Astrocyte of the spinal cord (primary cell): ENCODE measurements around the gene AFDN.
A peak's percentile ranks its signal among the peaks of the same experiment; 100 is the strongest.

Experiments
- DNase-seq: peaks from one replicate; pipeline ENCODE4 v3.0.0; 2011; ENCODE audit warnings: low read depth, low spot score
- H3K4me3 ChIP-seq: 2 replicates; pipeline ENCODE4 v1.5.1; 2011; ENCODE audit warnings: low read depth, mild to moderate bottlenecking, low read length, moderate library complexity
- in situ Hi-C: cut with HindIII; loops from 2 replicates; pipeline ENCODE4 v1.10.0; 2017; ENCODE audit warnings: low sequenced_read_pairs
- TF ChIP-seq, protein P1 (sequence below): IDR thresholded peaks from 2 replicates; pipeline ENCODE4 v1.5.1; 2012; ENCODE audit warnings: low read depth, mild to moderate bottlenecking, low read length, inconsistent platforms

Gene AFDN

DNA sequence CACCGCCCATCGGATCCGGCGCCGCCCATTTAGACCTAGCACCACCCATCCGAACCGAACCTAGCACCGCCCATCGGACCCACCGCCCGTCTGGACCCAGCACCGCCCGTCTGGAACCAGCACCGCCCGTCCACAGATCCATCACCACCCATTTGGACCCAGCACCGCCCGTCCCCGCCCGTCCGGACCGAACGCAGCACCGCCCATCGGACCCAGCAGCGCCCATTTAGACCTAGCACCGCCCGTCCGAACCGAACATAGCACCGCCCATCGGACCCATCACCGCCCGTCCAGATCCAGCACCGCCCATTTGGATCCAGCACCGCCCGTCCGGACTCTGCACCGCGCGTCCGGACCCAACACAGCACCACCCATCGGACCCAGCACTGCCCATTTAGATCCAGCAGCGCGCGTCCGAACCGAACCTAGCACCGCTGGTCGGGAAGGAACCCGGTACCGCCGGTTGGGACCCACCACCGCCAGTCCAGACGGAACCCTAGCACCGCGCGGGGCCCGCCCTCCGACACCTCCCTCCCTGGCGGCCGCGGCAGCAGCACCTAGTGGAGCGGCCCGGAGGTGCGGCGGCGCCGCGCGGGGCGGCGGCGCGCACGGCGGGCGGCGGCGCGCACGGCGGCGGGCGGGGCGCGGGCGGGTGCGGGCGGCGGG, 348 bp upstream of the AFDN start:
- peak overlapping the region; percentile 84 for H3K4me3 ChIP-seq
- in situ Hi-C loops: no loop called here
- no peak for DNase-seq
- TF ChIP-seq, protein P1, sequence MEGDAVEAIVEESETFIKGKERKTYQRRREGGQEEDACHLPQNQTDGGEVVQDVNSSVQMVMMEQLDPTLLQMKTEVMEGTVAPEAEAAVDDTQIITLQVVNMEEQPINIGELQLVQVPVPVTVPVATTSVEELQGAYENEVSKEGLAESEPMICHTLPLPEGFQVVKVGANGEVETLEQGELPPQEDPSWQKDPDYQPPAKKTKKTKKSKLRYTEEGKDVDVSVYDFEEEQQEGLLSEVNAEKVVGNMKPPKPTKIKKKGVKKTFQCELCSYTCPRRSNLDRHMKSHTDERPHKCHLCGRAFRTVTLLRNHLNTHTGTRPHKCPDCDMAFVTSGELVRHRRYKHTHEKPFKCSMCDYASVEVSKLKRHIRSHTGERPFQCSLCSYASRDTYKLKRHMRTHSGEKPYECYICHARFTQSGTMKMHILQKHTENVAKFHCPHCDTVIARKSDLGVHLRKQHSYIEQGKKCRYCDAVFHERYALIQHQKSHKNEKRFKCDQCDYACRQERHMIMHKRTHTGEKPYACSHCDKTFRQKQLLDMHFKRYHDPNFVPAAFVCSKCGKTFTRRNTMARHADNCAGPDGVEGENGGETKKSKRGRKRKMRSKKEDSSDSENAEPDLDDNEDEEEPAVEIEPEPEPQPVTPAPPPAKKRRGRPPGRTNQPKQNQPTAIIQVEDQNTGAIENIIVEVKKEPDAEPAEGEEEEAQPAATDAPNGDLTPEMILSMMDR: peak; percentile 31

DNA sequence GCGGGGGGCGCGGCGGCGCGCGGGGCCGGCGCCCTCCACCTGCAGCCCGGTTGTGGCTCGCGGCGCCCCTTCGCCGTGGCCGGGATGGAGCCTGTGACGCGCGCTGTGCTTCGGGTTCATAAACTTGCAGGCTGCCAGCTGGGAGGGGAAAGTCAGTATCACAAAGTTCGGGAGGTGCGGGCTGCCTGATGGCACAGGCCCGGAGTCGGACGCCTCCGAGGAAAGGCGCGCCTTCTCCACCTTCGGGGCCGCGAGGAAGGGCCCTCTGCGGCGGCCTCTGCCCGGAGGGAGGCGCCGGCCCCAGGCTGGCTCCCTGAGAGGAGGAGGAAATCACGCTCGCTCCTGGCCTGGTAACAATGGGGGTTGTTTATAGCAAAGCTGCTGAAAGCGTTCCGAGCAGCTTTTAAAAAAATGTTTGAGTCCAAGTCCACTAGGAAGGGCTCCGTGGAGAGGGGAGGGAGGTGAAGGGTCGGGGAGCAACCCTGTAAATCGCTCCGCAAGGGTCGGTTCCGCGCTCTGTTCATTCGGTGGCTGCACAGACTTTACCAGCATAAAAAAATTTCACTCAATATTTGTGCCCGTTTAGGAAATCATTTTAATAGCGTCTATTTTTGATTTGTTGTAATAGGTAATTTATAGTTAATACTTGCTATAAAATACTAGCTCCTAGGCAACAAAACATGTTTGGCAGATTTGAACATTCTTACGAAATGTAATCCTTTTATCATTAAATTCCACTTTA, 1.0 kb downstream of the AFDN start:
- peak; percentile 33 for DNase-seq
- TF ChIP-seq, protein P1: peak; percentile 16
- H3K4me3 ChIP-seq: peak overlapping the region; percentile 84
- in situ Hi-C loops: no loop called here

GRCh38 chr6:167828325-167828956, 1.7 kb downstream of the AFDN start:
- no peak for DNase-seq
- TF ChIP-seq, protein P1: no peak
- in situ Hi-C loops: no loop called here
- peak overlapping the region; percentile 84 for H3K4me3 ChIP-seq

- no peak overlapping the region for H3K4me3 ChIP-seq
- TF ChIP-seq, protein P1: no peak
These were observed 2.8 kb downstream of the AFDN start for GRCh38 chr6:167829513-167829912.

DNA sequence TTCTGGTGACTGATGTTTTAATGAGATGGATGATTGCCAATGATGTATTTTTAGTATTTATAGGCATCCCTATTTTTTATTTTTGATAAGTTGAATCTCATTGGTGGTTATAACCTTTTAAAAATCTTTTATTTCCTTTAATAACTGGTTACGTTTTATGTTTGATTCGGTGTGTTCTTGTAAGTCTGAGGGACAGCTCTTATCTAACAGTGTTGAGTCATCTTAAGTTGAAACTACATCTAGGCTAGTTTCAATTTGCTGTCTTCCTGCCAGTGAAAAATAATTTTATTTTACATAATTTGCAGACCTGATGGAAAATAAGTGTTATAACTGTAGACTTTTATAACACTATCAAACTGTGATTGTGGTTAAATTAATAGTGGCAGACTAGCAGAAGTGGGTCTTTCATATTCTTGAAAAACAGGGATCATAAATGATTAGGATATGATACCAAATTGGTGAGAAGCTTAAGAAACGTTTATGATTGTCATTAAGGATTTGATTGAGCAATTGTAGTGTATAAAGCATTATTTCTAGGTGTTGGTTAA, 4.6 kb downstream of the AFDN start:
- in situ Hi-C loops: no loop called here
- TF ChIP-seq, protein P1: no peak
- H3K4me3 ChIP-seq: no peak overlapping the region

More at GRCh38 chr6:167829513-167829912, 2.8 kb downstream of the AFDN start:
- no peak for DNase-seq
- in situ Hi-C loops: no loop called here

More for the DNA sequence above, 4.6 kb downstream of the AFDN start:
- no peak for DNase-seq
